Motor neuron (in vitro differentiated cells): ENCODE results near the gene CASP3. TPM values are rescaled to one million over a fixed set of nuclear protein-coding genes. Genes with fewer than 3 reads are reported as not detected.
"Not testable (repeated sequence)": the region's sequence is repeated elsewhere in the genome, so short reads cannot be mapped to it uniquely, and the experiment has no call there.

Experiments
- ATAC-seq, 8 experiments: fragments of 200-7000 bp; cut with Tn5 transposase; replicated peaks in 6 of 8; 2 replicates each; pipeline ENCODE4 v1.8.0; 2021; ENCODE audit warnings: mild to moderate bottlenecking in 8 of 8, moderate library complexity in 8 of 8
- H3K27ac ChIP-seq, 2 donors: fragments of 250-450 bp; sonication (Bioruptor Pico); 2 replicates each; pipeline ENCODE4 v1.9.0; 2021; ENCODE audit warnings: antibody characterized with exemption in 2 of 2, mild to moderate bottlenecking in 2 of 2, moderate library complexity in 1 of 2
- H3K4me1 ChIP-seq, 2 donors: fragments of 250-450 bp; sonication (Bioruptor Pico); replicated peaks in 1 of 2; 2 replicates each; pipeline ENCODE4 v1.6.1; 2021; ENCODE audit warnings: antibody characterized with exemption in 2 of 2, mild to moderate bottlenecking in 2 of 2, moderate library complexity in 1 of 2
- H3K4me3 ChIP-seq, 5 donors: fragments of 250-450 bp; sonication (Bioruptor Pico); 2 replicates each; pipeline ENCODE4 v1.9.0; 2021; ENCODE audit warnings: antibody characterized with exemption in 5 of 5, mild to moderate bottlenecking in 5 of 5, moderate library complexity in 4 of 5
- WGBS, 10 experiments: fragments of 450-650 bp; shearing (Covaris generic); methylation state at CpG; one replicate each; pipeline ENCODE4 v1.0.0; 2022; 5-methylcytosine and 5-hydroxymethylcytosine counted together
- in situ Hi-C, 9 experiments: fragments of 400-800 bp; cut with MboI; loops; one replicate each; pipeline ENCODE4 v1.15.0; 2021; ENCODE audit warnings: low sequenced_read_pairs in 9 of 9, low pct_unique_long_range_greater_than_20kb in 2 of 9; ENCODE audit not compliant: unreplicated experiment in 9 of 9
- total RNA-seq, 8 experiments: library from RNA; unstranded; fragments of 300-600 nt; gene quantifications; 2 replicates each; pipeline versions ENCODE4 v1.2.3 to v1.2.4, GENCODE V29; 2022

CASP3 gene
- total RNA-seq, 8 experiments from 2014 or later: 20.6 to 55.3 (median 37.6) TPM

GRCh38 chr4:184641451-184641850 lies 7.8 kb downstream of the CASP3 start:
- Histone ChIP-seq H3K4me3 (no peak overlapping the region), H3K4me1 (peaks cover 22 to 24% of the 10 kb centered on the region in 2 donors), H3K27ac (no peak overlapping the region)
- in situ Hi-C loops: no loop called here
- ATAC-seq: no peak
- WGBS, 10 experiments: 86 to 100% (median 100%) methylated on average over 2 to 5 of the region's 5 CpGs

- no peak for ATAC-seq
- Histone ChIP-seq H3K4me3 (no peak overlapping the region), H3K27ac (no peak overlapping the region), H3K4me1 (peaks cover 17 to 19% of the 10 kb centered on the region in 2 donors)
- 81 to 100% (median 92%) methylated on average over 1 to 3 of the region's 3 CpGs; no CpG with 5 or more reads in 1 of the 10 experiments for WGBS, 10 experiments
- in situ Hi-C loops: no loop called here
These were observed 8.2 kb downstream of the CASP3 start for GRCh38 chr4:184641022-184641421.

GRCh38 chr4:184636897-184637296 lies 12.3 kb downstream of the CASP3 start:
- no peaks in the 10 kb centered on the region for H3K4me1 ChIP-seq
- ATAC-seq: no peak
- no peak overlapping the region for H3K4me3 ChIP-seq
- H3K27ac ChIP-seq: no peak overlapping the region
- WGBS, 10 experiments: 71 to 100% (median 93%) methylated on average over 1 to 4 of the region's 4 CpGs; no CpG with 5 or more reads in 4 of the 10 experiments
- in situ Hi-C loops: no loop called here

GRCh38 chr4:184636144-184636543 lies 13.1 kb downstream of the CASP3 start:
- Histone ChIP-seq H3K4me1 (no peaks in the 10 kb centered on the region), H3K27ac (no peak overlapping the region), H3K4me3 (no peak overlapping the region)
- ATAC-seq: no peak
- in situ Hi-C loops: no loop called here
- 87 to 100% (median 97%) methylated on average over 1 to 4 of the region's 4 CpGs; no CpG with 5 or more reads in 3 of the 10 experiments for WGBS, 10 experiments

GRCh38 chr4:184635381-184635780 lies 13.9 kb downstream of the CASP3 start:
- ATAC-seq: no peak
- in situ Hi-C loops: no loop called here
- Histone ChIP-seq H3K4me1 (no peaks in the 10 kb centered on the region), H3K4me3 (no peak overlapping the region), H3K27ac (no peak overlapping the region)
- WGBS, 10 experiments: 14 to 100% (median 96%) methylated on average over 1 to 3 of the region's 3 CpGs; no CpG with 5 or more reads in 1 of the 10 experiments

- in situ Hi-C loops: no loop called here
- no peak overlapping the region for H3K27ac ChIP-seq
- H3K4me1 ChIP-seq: no peaks in the 10 kb centered on the region
- no peak for ATAC-seq
- WGBS, 10 experiments: 86 to 100% (median 94%) methylated on average over 1 of the region's 1 CpG; no CpG with 5 or more reads in 6 of the 10 experiments
- no peak overlapping the region for H3K4me3 ChIP-seq
These were observed 16.4 kb downstream of the CASP3 start for GRCh38 chr4:184632842-184633241.

- 90 to 100% (median 100%) methylated on average over 1 to 4 of the region's 4 CpGs; no CpG with 5 or more reads in 1 of the 10 experiments for WGBS, 10 experiments
- no peak overlapping the region for H3K27ac ChIP-seq
- peak in 1 of 8 experiments; percentile 47 for ATAC-seq
- H3K4me3 ChIP-seq: no peak overlapping the region
- in situ Hi-C loops: no loop called here
- no peaks in the 10 kb centered on the region for H3K4me1 ChIP-seq
These were observed 21.1 kb downstream of the CASP3 start for GRCh38 chr4:184628103-184628502.

GRCh38 chr4:184625783-184626596 lies 23.3 kb downstream of the CASP3 start:
- H3K4me3 ChIP-seq, H3K4me1 ChIP-seq, ATAC-seq, in situ Hi-C loops, H3K27ac ChIP-seq: not testable (repeated sequence)
- WGBS, 10 experiments: 74 to 100% (median 98%) methylated on average over 1 to 7 of the region's 11 CpGs; no CpG with 5 or more reads in 2 of the 10 experiments

GRCh38 chr4:184624972-184625554 lies 24.2 kb downstream of the CASP3 start:
- no peak for ATAC-seq
- WGBS, 10 experiments: 83 to 100% (median 90%) methylated on average over 2 to 7 of the region's 7 CpGs; no CpG with 5 or more reads in 3 of the 10 experiments
- no peak overlapping the region for H3K27ac ChIP-seq
- in situ Hi-C loops: no loop called here
- no peaks in the 10 kb centered on the region for H3K4me1 ChIP-seq
- no peak overlapping the region for H3K4me3 ChIP-seq

- H3K4me3 ChIP-seq, in situ Hi-C loops, ATAC-seq, H3K4me1 ChIP-seq, H3K27ac ChIP-seq: not testable (repeated sequence)
- 80 to 100% methylated on average over 1 of the region's 3 CpGs; no CpG with 5 or more reads in 8 of the 10 experiments for WGBS, 10 experiments
These were observed 24.7 kb downstream of the CASP3 start for GRCh38 chr4:184624504-184624903.

- WGBS, 10 experiments: 42 to 100% (median 91%) methylated on average over 1 to 3 of the region's 3 CpGs; no CpG with 5 or more reads in 2 of the 10 experiments
- Histone ChIP-seq H3K27ac (no peak overlapping the region), H3K4me3 (no peak overlapping the region), H3K4me1 (no peaks in the 10 kb centered on the region)
- in situ Hi-C loops: no loop called here
- ATAC-seq: no peak
These were observed 27.7 kb downstream of the CASP3 start for GRCh38 chr4:184621518-184621917.

GRCh38 chr4:184620212-184620867 lies 28.9 kb downstream of the CASP3 start:
- 66 to 100% (median 96%) methylated on average over 1 to 9 of the region's 11 CpGs for WGBS, 10 experiments
- in situ Hi-C loops: no loop called here
- ATAC-seq: no peak
- no peak overlapping the region for H3K27ac ChIP-seq
- H3K4me1 ChIP-seq: no peaks in the 10 kb centered on the region
- no peak overlapping the region for H3K4me3 ChIP-seq

- Histone ChIP-seq H3K4me3 (no peak overlapping the region), H3K27ac (no peak overlapping the region), H3K4me1 (no peaks in the 10 kb centered on the region)
- peak in 3 of 8 experiments; percentile 95 to 98 (median 95) for ATAC-seq
- in situ Hi-C loops: no loop called here
- WGBS, 10 experiments: 27 to 100% (median 89%) methylated on average over 1 to 8 of the region's 9 CpGs; no CpG with 5 or more reads in 1 of the 10 experiments
These were observed 31.5 kb downstream of the CASP3 start for GRCh38 chr4:184617600-184618196.
